ENCODE measurements around the gene TEX48. TPM values are rescaled to one million over a fixed set of nuclear protein-coding genes. Genes with fewer than 3 reads are reported as not detected.
A peak's percentile ranks its signal among the peaks of the same experiment; 100 is the strongest.

The TEX48 gene
- total RNA-seq, 6 experiments from 2014 or later = not detected

- Histone ChIP-seq H3K27me3 (no peaks in the 10 kb centered on the region), H3K27ac (no peak overlapping the region), H3K36me3 (peaks cover 0 to 15% (median 2%) of the 10 kb centered on the region in 4 donors), H3K4me1 (peaks cover 0 to 5% (median 0%) of the 10 kb centered on the region in 4 donors), H3K9me3 (no peaks in the 10 kb centered on the region), H3K4me3 (no peak overlapping the region)
- intact Hi-C loops (cut with DNase I) = no loop called here
- ATAC-seq = peak in 1 of 4 donors; percentile 35
- TF ChIP-seq POLR2A (IDR thresholded peaks at IDR 0.05) (no peak), CTCF (IDR thresholded peaks at IDR 0.05) (no peak)
- 49% methylated on average over 4 of the region's 4 CpGs for WGBS (ENCODE audit: insufficient coverage, low coverage, low lambda C conversion rate, missing lambda C conversion rate)
- DNase-seq = no peak
Measured at GRCh38 chr9:114626415-114627020, 55.5 kb downstream of the TEX48 start.

GRCh38 chr9:114624677-114625076, 57.3 kb downstream of the TEX48 start:
- H3K27ac ChIP-seq = no peak overlapping the region
- H3K36me3 ChIP-seq = peaks cover 0 to 15% (median under 1%) of the 10 kb centered on the region in 4 donors
- no peak overlapping the region for H3K4me3 ChIP-seq
- TF ChIP-seq CTCF (IDR thresholded peaks at IDR 0.05) = no peak
- TF ChIP-seq POLR2A (IDR thresholded peaks at IDR 0.05) = no peak
- no peaks in the 10 kb centered on the region for H3K27me3 ChIP-seq
- DNase-seq (no peak), ATAC-seq (no peak)
- no peaks in the 10 kb centered on the region for H3K9me3 ChIP-seq
- H3K4me1 ChIP-seq = peaks cover 0 to 5% (median 0%) of the 10 kb centered on the region in 4 donors
- intact Hi-C loops (cut with DNase I) = no loop called here
- WGBS (ENCODE audit: insufficient coverage, low coverage, low lambda C conversion rate, missing lambda C conversion rate) = 86% methylated on average over 2 of the region's 2 CpGs

GRCh38 chr9:114621975-114622609, 59.9 kb downstream of the TEX48 start:
- Histone ChIP-seq H3K9me3 (no peaks in the 10 kb centered on the region), H3K27ac (no peak overlapping the region), H3K4me1 (peaks cover 0 to 5% (median 0%) of the 10 kb centered on the region in 4 donors), H3K36me3 (peaks cover 0 to 2% (median 0%) of the 10 kb centered on the region in 4 donors), H3K27me3 (no peaks in the 10 kb centered on the region), H3K4me3 (no peak overlapping the region)
- peak; percentile 18 to 93 (median 70) for ATAC-seq
- no peak for DNase-seq
- intact Hi-C loops (cut with DNase I) = no loop called here
- TF ChIP-seq POLR2A (IDR thresholded peaks at IDR 0.05) = no peak
- TF ChIP-seq CTCF (IDR thresholded peaks at IDR 0.05) = no peak
- 83% methylated on average over 1 of the region's 2 CpGs for WGBS (ENCODE audit: insufficient coverage, low coverage, low lambda C conversion rate, missing lambda C conversion rate)

- Histone ChIP-seq H3K36me3 (no peaks in the 10 kb centered on the region), H3K4me3 (no peak overlapping the region), H3K27me3 (no peaks in the 10 kb centered on the region), H3K9me3 (no peaks in the 10 kb centered on the region), H3K4me1 (peaks cover 0 to 5% (median 0%) of the 10 kb centered on the region in 4 donors), H3K27ac (no peak overlapping the region)
- ATAC-seq (no peak), DNase-seq (no peak)
- 84% methylated on average over 6 of the region's 7 CpGs for WGBS (ENCODE audit: insufficient coverage, low coverage, low lambda C conversion rate, missing lambda C conversion rate)
- intact Hi-C loops (cut with DNase I) = no loop called here
- TF ChIP-seq CTCF (IDR thresholded peaks at IDR 0.05) (no peak), POLR2A (IDR thresholded peaks at IDR 0.05) (no peak)
Measured at GRCh38 chr9:114621561-114621960, 60.4 kb downstream of the TEX48 start.

All from right lobe of liver (tissue), 6 donors.